K562 (cell line): ENCODE measurements around the gene METAP1D. TPM values are rescaled to one million over a fixed set of nuclear protein-coding genes. Genes with fewer than 3 reads are reported as not detected.

Experiments
- ATAC-seq: fragments of 200-7000 bp; cut with Tn5 transposase; 3 replicates; pipeline ENCODE4 v1.9.1; 2020; ENCODE audit warnings: moderate library complexity
- BruUV-seq: library from RNA; stranded (reverse); fragments of 400-500 nt; replicated peaks from 2 replicates; lab custom pipeline; 2021; lab: Mats Ljungman, UMichigan
- CTCF ChIA-PET: fragments of 300-600 bp; formaldehyde crosslinking; extraction: SDS; loops from one replicate; lab custom pipeline; 2021; ENCODE audit warnings: low intra/inter-chr PET ratio; lab: Yijun Ruan, JAX
- POLR2A ChIA-PET: fragments of 300-600, 350-650 bp; sonication (Branson Sonifier 250); formaldehyde crosslinking; extraction: SDS; loops from one replicate; lab custom pipeline; 2021; ENCODE audit warnings: antibody characterized with exemption, inconsistent platforms; lab: Yijun Ruan, JAX
- DNase-seq, 4 experiments: peaks; one replicate each; pipeline versions ENCODE4 v3.0.0 to v3.0.0-alpha.2; 2011 to 2018; ENCODE audit warnings: low spot score in 3 of 4, mixed read lengths in 3 of 4; ENCODE audit errors: extremely low read depth in 1 of 4
- FAIRE-seq: peaks from 2 replicates; lab custom pipeline; 2011; peaks lifted over from hg19 to GRCh38; lab: Jason Lieb, UNC
- H2AFZ ChIP-seq: 2 replicates; pipeline ENCODE4 v1.6.0; 2011; ENCODE audit warnings: low read depth, low read length, control low read depth, inconsistent platforms
- H3K27ac ChIP-seq: fragments of 200-600 bp; 3 replicates; pipeline ENCODE4 v1.8.0; 2011; ENCODE audit warnings: low read depth, mild to moderate bottlenecking, control low read depth, inconsistent platforms, low read length, moderate library complexity, mixed read lengths; ENCODE audit errors: extremely low read depth
- H3K27me3 ChIP-seq, 2 experiments: fragments of 300-600 bp in 1 of 2; 2 replicates in 1 of 2; 3 replicates in 1 of 2; pipeline versions ENCODE4 v1.6.0 to v1.8.0; 2011; ENCODE audit warnings: inconsistent platforms in 2 of 2, low read length in 2 of 2, mild to moderate bottlenecking in 1 of 2, mixed read lengths in 1 of 2, moderate library complexity in 1 of 2; ENCODE audit not compliant: control insufficient read depth in 2 of 2, insufficient read depth in 2 of 2
- H3K36me3 ChIP-seq: fragments of 300-600 bp; 3 replicates; pipeline ENCODE4 v1.8.0; 2011; ENCODE audit warnings: mild to moderate bottlenecking, low read length, inconsistent platforms; ENCODE audit not compliant: control insufficient read depth, insufficient read depth
- H3K4me1 ChIP-seq, 2 experiments: fragments of 200-600 bp in 1 of 2; replicated peaks in 1 of 2; 2 replicates in 1 of 2; 3 replicates in 1 of 2; pipeline versions ENCODE4 v1.5.1 to v1.8.0; 2011; ENCODE audit warnings: inconsistent platforms in 2 of 2, low read length in 2 of 2, mild to moderate bottlenecking in 1 of 2, mixed read lengths in 1 of 2, moderate library complexity in 1 of 2; ENCODE audit not compliant: control insufficient read depth in 2 of 2, insufficient read depth in 2 of 2
- H3K4me2 ChIP-seq: 2 replicates; pipeline ENCODE4 v1.6.1; 2011; ENCODE audit warnings: low read length, control low read depth, inconsistent platforms, mixed read lengths; ENCODE audit not compliant: insufficient read depth
- H3K4me3 ChIP-seq: fragments of 200-600 bp; sonication (generic), shearing (Covaris generic); 2 replicates; pipeline ENCODE4 v1.5.1; 2016; ENCODE audit warnings: control low read depth, inconsistent platforms
- H3K79me2 ChIP-seq: fragments of 200-600 bp; 3 replicates; pipeline ENCODE4 v1.8.0; 2011; ENCODE audit warnings: low read length, inconsistent platforms; ENCODE audit not compliant: control insufficient read depth, insufficient read depth
- H3K9ac ChIP-seq, 2 experiments: 2 replicates each; pipeline versions ENCODE4 v1.6.0 to v1.6.1; 2011; ENCODE audit warnings: low read depth in 2 of 2, low read length in 2 of 2, control low read depth in 1 of 2, inconsistent platforms in 1 of 2, mild to moderate bottlenecking in 1 of 2, mixed read lengths in 1 of 2; ENCODE audit not compliant: insufficient read depth in 1 of 2
- H3K9me1 ChIP-seq: one replicate; pipeline ENCODE4 v1.6.0; 2011; ENCODE audit warnings: inconsistent platforms, mild to moderate bottlenecking, low read length, moderate library complexity; ENCODE audit not compliant: control insufficient read depth, insufficient read depth
- H3K9me3 ChIP-seq: replicated peaks from 2 replicates; pipeline ENCODE4 v1.5.1; 2011; ENCODE audit warnings: low read depth, low read length, inconsistent platforms; ENCODE audit not compliant: control insufficient read depth, insufficient read depth
- H4K20me1 ChIP-seq: replicated peaks from 2 replicates; pipeline ENCODE4 v1.6.1; 2011; ENCODE audit warnings: low read length, inconsistent platforms, mixed read lengths; ENCODE audit not compliant: control insufficient read depth, insufficient read depth
- HDAC1 ChIP-seq, 2 experiments: fragments of 450-650 bp; IDR thresholded peaks; 2 replicates each; pipeline ENCODE4 v1.6.1; 2016 to 2017; ENCODE audit warnings: inconsistent platforms in 1 of 2, mild to moderate bottlenecking in 1 of 2, moderate library complexity in 1 of 2
- HDAC2 ChIP-seq: fragments of 450-650 bp; IDR thresholded peaks from 2 replicates; pipeline ENCODE4 v1.6.1; 2016; ENCODE audit warnings: mild to moderate bottlenecking
- LCOR ChIP-seq: sonication (generic); formaldehyde crosslinking; IDR thresholded peaks from 2 replicates; pipeline ENCODE4 v1.8.0; 2022; ENCODE audit warnings: mild to moderate bottlenecking, missing genetic modification reagents
- NCOA2 ChIP-seq, 2 experiments: fragments of 450-650 bp; IDR thresholded peaks; 2 replicates each; pipeline ENCODE4 v1.6.1; 2018; ENCODE audit warnings: mild to moderate bottlenecking in 2 of 2, moderate library complexity in 1 of 2; ENCODE audit not compliant: partially characterized antibody in 2 of 2
- NFATC3 ChIP-seq: fragments of 450-650 bp; IDR thresholded peaks from 2 replicates; pipeline ENCODE4 v1.6.1; 2017; ENCODE audit warnings: mild to moderate bottlenecking
- PBX2 ChIP-seq, 2 experiments: IDR thresholded peaks in 1 of 2; conservative IDR thresholded peaks in 1 of 2; 2 replicates each; pipeline ENCODE4 v1.6.1; 2016; ENCODE audit warnings: low read depth in 2 of 2, mild to moderate bottlenecking in 1 of 2, missing compliant biosample characterization in 1 of 2, missing genetic modification characterization in 1 of 2, moderate library complexity in 1 of 2
- POLR2H ChIP-seq: IDR thresholded peaks from 2 replicates; pipeline ENCODE4 v1.6.1; 2016; ENCODE audit warnings: missing genetic modification characterization, low read depth, mild to moderate bottlenecking, control low read depth, missing compliant biosample characterization, moderate library complexity
- RUNX1 ChIP-seq: sonication (generic); IDR thresholded peaks from 2 replicates; pipeline ENCODE4 v1.6.1; 2016; ENCODE audit warnings: antibody characterized with exemption, low read depth
- ZFP91 ChIP-seq: sonication (generic); formaldehyde crosslinking; IDR thresholded peaks from 2 replicates; pipeline ENCODE4 v1.8.0; 2022; ENCODE audit warnings: mild to moderate bottlenecking, missing genetic modification reagents
- WGBS: fragments of 100-300 bp; shearing (Covaris generic); methylation state at CpG from one replicate; pipeline ENCODE4 v1.1.6; 2016; ENCODE audit warnings: low coverage, mixed read lengths; ENCODE audit not compliant: insufficient coverage; ENCODE audit errors: missing lambda C conversion rate; 5-methylcytosine and 5-hydroxymethylcytosine counted together
- in situ Hi-C: fragments of 300-500 bp; cut with MboI; formaldehyde crosslinking; loops from 4 replicates; pipeline ENCODE4 v1.15.0; 2018; ENCODE audit warnings: inconsistent platforms, mixed read lengths
- intact Hi-C: fragments of 100-400 bp; cut with micrococcal nuclease; formaldehyde crosslinking; loops from 2 replicates; pipeline ENCODE4 v1.14.2; 2022
- polyA plus RNA-seq, 8 experiments: library from polyadenylated mRNA; depleted of rRNA in 4 of 8; stranded (reverse) in 5 of 8; unstranded in 3 of 8; fragments of >200 nt; fragmentation: Nextera tagmentation in 2 of 8; fragmentation: Illumina TruSeq in 1 of 8; extraction: Ambion mirVana in 2 of 8; extraction: Trizol in 1 of 8; gene quantifications; 2 replicates each; pipeline versions ENCODE4 v1.2.1 to v1.2.3, GENCODE V29; 2011 to 2014; ENCODE audit warnings: inconsistent platforms in 1 of 8, missing spikeins in 1 of 8
- total RNA-seq, 7 experiments: library from RNA; depleted of rRNA in 6 of 7; stranded (reverse); fragments of >200 nt in 6 of 7; fragmentation: Illumina TruSeq in 2 of 7; extraction: Trizol in 2 of 7; gene quantifications; 2 replicates each; pipeline versions ENCODE4 v1.2.1 to v1.2.3, GENCODE V29; 2011 to 2021; ENCODE audit warnings: low replicate concordance in 1 of 7
- TF ChIP-seq, protein P1 (sequence below): fragments of 250-450 bp; sonication (Bioruptor Pico); IDR thresholded peaks from 2 replicates; pipeline ENCODE4 v1.4.0; 2020; ENCODE audit warnings: mild to moderate bottlenecking, moderate library complexity
- TF ChIP-seq, protein P2 (sequence below): fragments of 250-450 bp; sonication (Bioruptor Pico); IDR thresholded peaks from 2 replicates; pipeline ENCODE4 v1.5.0; 2021

Gene METAP1D
- total and polyA plus RNA-seq, 9 of the 15 experiments (the other 6 are each of a cell fraction or from before 2014, with no cell fraction given), result 8.0 to 23.4 (median 15.7) TPM

DNA sequence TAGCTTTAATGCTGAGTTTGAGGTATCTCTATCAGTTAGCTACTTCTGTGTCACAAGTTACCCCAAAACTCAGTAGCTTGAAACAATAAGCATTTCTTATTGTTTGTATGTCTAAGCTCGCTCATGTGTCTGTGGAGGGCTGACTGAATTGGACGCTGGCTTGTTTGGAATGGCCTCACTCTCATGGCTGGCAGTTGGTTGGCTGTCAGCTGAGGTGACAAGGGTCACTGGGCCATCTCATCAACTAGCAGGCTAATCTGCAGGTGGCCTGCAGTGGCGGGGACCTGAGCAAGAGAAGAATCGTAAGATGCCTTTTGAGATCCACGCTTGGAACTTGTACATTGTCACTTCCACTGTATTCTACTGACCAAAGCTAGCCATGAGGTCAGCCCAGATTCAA is 116.4 kb downstream of the METAP1D start:
- in situ Hi-C loops (loop anchor here (25.0 kb wide), 1 partner anchor 1154 kb away; no protein-coding TSS in a partner anchor), intact Hi-C loops (loop anchor here (10.0 kb wide), 1 partner anchor 1141 kb away; no protein-coding TSS in a partner anchor)
- ATAC-seq, result no peak
- Histone ChIP-seq H3K9me3 (no peaks in the 10 kb centered on the region), H3K4me3 (no peak overlapping the region), H3K36me3 (no peaks in the 10 kb centered on the region), H2AFZ (no peak overlapping the region; the same call in 1 of the 2 replicates), H3K9me1 (no peaks in the 10 kb centered on the region), H3K27me3 (peaks cover 6 to 7% of the 10 kb centered on the region in 2 experiments; a peak in 3 of 5 replicates), H3K4me1 (no peaks in the 10 kb centered on the region), H3K9ac (no peak overlapping the region), H3K4me2 (no peak overlapping the region), H3K27ac (no peak overlapping the region), H4K20me1 (no peaks in the 10 kb centered on the region), H3K79me2 (no peaks in the 10 kb centered on the region)
- FAIRE-seq, result no peak
- 2% methylated on average over 5 of the region's 5 CpGs for WGBS
- CTCF ChIA-PET, result interaction anchor here (0.6 to 0.9 kb wide), 2 partner anchors 303 to 542 kb away, joined by 4 to 6 read pairs; no protein-coding TSS in a partner anchor
- POLR2A ChIA-PET, result interaction anchor here (0.6 to 1.1 kb wide), 2 partner anchors 13 to 334 kb away, joined by 3 to 4 read pairs; no protein-coding TSS in a partner anchor
- TF ChIP-seq RUNX1 (no peak), POLR2H (tag) (no peak), PBX2 (CRISPR knock-in tag; IDR thresholded peaks at IDR 0.05; ENCODE audit: low read depth) (no peak), PBX2 (tag; conservative IDR thresholded peaks at IDR 0.05; ENCODE audit: low read depth) (no peak), LCOR (CRISPR knock-in tag) (no peak), ZFP91 (CRISPR knock-in tag) (no peak), HDAC2 (no peak), NFATC3 (no peak), HDAC1 (IDR thresholded peaks at IDR 0.05) (no peak), NCOA2 (IDR thresholded peaks at IDR 0.05; ENCODE audit: partially characterized antibody in 2 of 2) (no peak)
- TF ChIP-seq, protein P1, sequence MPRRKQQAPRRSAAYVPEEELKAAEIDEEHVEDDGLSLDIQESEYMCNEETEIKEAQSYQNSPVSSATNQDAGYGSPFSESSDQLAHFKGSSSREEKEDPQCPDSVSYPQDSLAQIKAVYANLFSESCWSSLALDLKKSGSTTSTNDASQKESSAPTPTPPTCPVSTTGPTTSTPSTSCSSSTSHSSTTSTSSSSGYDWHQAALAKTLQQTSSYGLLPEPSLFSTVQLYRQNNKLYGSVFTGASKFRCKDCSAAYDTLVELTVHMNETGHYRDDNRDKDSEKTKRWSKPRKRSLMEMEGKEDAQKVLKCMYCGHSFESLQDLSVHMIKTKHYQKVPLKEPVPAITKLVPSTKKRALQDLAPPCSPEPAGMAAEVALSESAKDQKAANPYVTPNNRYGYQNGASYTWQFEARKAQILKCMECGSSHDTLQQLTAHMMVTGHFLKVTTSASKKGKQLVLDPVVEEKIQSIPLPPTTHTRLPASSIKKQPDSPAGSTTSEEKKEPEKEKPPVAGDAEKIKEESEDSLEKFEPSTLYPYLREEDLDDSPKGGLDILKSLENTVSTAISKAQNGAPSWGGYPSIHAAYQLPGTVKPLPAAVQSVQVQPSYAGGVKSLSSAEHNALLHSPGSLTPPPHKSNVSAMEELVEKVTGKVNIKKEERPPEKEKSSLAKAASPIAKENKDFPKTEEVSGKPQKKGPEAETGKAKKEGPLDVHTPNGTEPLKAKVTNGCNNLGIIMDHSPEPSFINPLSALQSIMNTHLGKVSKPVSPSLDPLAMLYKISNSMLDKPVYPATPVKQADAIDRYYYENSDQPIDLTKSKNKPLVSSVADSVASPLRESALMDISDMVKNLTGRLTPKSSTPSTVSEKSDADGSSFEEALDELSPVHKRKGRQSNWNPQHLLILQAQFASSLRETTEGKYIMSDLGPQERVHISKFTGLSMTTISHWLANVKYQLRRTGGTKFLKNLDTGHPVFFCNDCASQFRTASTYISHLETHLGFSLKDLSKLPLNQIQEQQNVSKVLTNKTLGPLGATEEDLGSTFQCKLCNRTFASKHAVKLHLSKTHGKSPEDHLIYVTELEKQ, result no peak
- TF ChIP-seq, protein P2, sequence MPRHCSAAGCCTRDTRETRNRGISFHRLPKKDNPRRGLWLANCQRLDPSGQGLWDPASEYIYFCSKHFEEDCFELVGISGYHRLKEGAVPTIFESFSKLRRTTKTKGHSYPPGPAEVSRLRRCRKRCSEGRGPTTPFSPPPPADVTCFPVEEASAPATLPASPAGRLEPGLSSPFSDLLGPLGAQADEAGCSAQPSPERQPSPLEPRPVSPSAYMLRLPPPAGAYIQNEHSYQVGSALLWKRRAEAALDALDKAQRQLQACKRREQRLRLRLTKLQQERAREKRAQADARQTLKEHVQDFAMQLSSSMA (CRISPR knock-in tag), result no peak
- no peak for DNase-seq
- BruUV-seq, result no TSS peak
